AG09309 (cell line): ENCODE results near the gene POU2F2.

Experiments used
- DNase-seq: peaks from one replicate; pipeline ENCODE4 v3.0.0-alpha.2; 2010; ENCODE audit warnings: low read depth
- H3K4me3 ChIP-seq: 2 replicates; pipeline ENCODE4 v1.5.1; 2011; ENCODE audit warnings: mild to moderate bottlenecking, low read depth, low read length, moderate library complexity; ENCODE audit not compliant: control insufficient read depth
- CTCF ChIP-seq: IDR thresholded peaks from 2 replicates; pipeline ENCODE4 v1.5.1; 2011; ENCODE audit warnings: mild to moderate bottlenecking, low read depth, low read length, inconsistent platforms; ENCODE audit not compliant: insufficient read depth, control insufficient read depth; ENCODE audit errors: missing control alignments

Gene POU2F2

GRCh38 chr19:42086770-42087550 is 45.3 kb downstream of the POU2F2 start:
- no peak for DNase-seq
- H3K4me3 ChIP-seq, result no peak overlapping the region
- no peak for TF ChIP-seq CTCF

GRCh38 chr19:42086188-42086736 is 46.0 kb downstream of the POU2F2 start:
- H3K4me3 ChIP-seq, result no peak overlapping the region
- no peak for TF ChIP-seq CTCF
- no peak for DNase-seq

GRCh38 chr19:42083537-42083936 is 48.7 kb downstream of the POU2F2 start:
- H3K4me3 ChIP-seq, result no peak overlapping the region
- TF ChIP-seq CTCF, result no peak
- no peak for DNase-seq

- no peak overlapping the region for H3K4me3 ChIP-seq
- TF ChIP-seq CTCF, result peak; percentile 67
- no peak for DNase-seq
Observed at GRCh38 chr19:42081584-42082203, 50.6 kb downstream of the POU2F2 start.

GRCh38 chr19:42080764-42081375 is 51.4 kb downstream of the POU2F2 start:
- no peak for DNase-seq
- TF ChIP-seq CTCF, result no peak
- no peak overlapping the region for H3K4me3 ChIP-seq

- no peak for TF ChIP-seq CTCF
- no peak for DNase-seq
- no peak overlapping the region for H3K4me3 ChIP-seq
Observed at GRCh38 chr19:42079886-42080763, 52.1 kb downstream of the POU2F2 start.
